ENCODE data around the gene TANGO2.

TANGO2 gene

GRCh38 chr22:20055654-20056053, 34.7 kb downstream of the TANGO2 start:
- Histone ChIP-seq H3K27ac (ENCODE audit: low read length, poor library complexity, severe bottlenecking) (no peak overlapping the region), H3K9me3 (ENCODE audit: control insufficient read depth, low read length) (no peaks in the 10 kb centered on the region), H3K23ac (ENCODE audit: low read length in 2 of 2) (no peak overlapping the region), H3K9ac (ENCODE audit: low read length) (no peak overlapping the region), H4K91ac (ENCODE audit: low read length) (no peak overlapping the region), H3K4me3 (ENCODE audit: insufficient read depth in 1 of 2, low read depth in 1 of 2, low read length in 2 of 2) (no peak overlapping the region), H3K18ac (ENCODE audit: low read depth in 1 of 2, low read length in 2 of 2) (no peak overlapping the region), H3K4me1 (ENCODE audit: control insufficient read depth, insufficient read depth, low read depth, low read length) (no peaks in the 10 kb centered on the region), H2BK120ac (ENCODE audit: low read depth, low read length) (no peak overlapping the region), H2BK5ac (ENCODE audit: low read depth, low read length, poor library complexity, severe bottlenecking) (no peak overlapping the region), H3K4me2 (ENCODE audit: low read length, poor library complexity, severe bottlenecking) (no peak overlapping the region), H3K36me3 (ENCODE audit: control insufficient read depth in 1 of 2, insufficient read depth in 2 of 2, low read depth in 1 of 2, low read length in 2 of 2) (peaks cover 69 to 77% of the 10 kb centered on the region in 2 experiments), H4K8ac (ENCODE audit: low read length) (no peak overlapping the region), H2AFZ (ENCODE audit: low read depth, low read length) (no peak overlapping the region), H2BK15ac (ENCODE audit: low read depth, poor library complexity, severe bottlenecking) (no peak overlapping the region), H3K27me3 (ENCODE audit: control insufficient read depth in 1 of 2, insufficient read depth in 1 of 2, low read length in 2 of 2) (no peaks in the 10 kb centered on the region), H2AK5ac (ENCODE audit: low read length, severe bottlenecking) (no peak overlapping the region), H3K14ac (ENCODE audit: low read length in 2 of 2) (no peak overlapping the region), H3K4ac (ENCODE audit: low read depth in 1 of 2, low read length in 2 of 2) (no peak overlapping the region), H3K79me1 (replicated peaks; ENCODE audit: low read length, poor library complexity, severe bottlenecking) (peaks cover 17% of the 10 kb centered on the region), H2BK12ac (ENCODE audit: low read length in 2 of 2) (no peak overlapping the region)
- WGBS, result 92% methylated on average over 15 of the region's 15 CpGs
- DNase-seq, result no peak

GRCh38 chr22:20056161-20056560, 35.3 kb downstream of the TANGO2 start:
- Histone ChIP-seq H3K79me1 (replicated peaks; ENCODE audit: low read length, poor library complexity, severe bottlenecking) (peaks cover 17% of the 10 kb centered on the region), H3K18ac (ENCODE audit: low read depth in 1 of 2, low read length in 2 of 2) (no peak overlapping the region), H3K9ac (ENCODE audit: low read length) (no peak overlapping the region), H3K4ac (ENCODE audit: low read depth in 1 of 2, low read length in 2 of 2) (no peak overlapping the region), H3K14ac (ENCODE audit: low read length in 2 of 2) (no peak overlapping the region), H3K23ac (ENCODE audit: low read length in 2 of 2) (no peak overlapping the region), H4K8ac (ENCODE audit: low read length) (no peak overlapping the region), H2BK120ac (ENCODE audit: low read depth, low read length) (no peak overlapping the region), H3K4me3 (ENCODE audit: insufficient read depth in 1 of 2, low read depth in 1 of 2, low read length in 2 of 2) (no peak overlapping the region), H3K9me3 (ENCODE audit: control insufficient read depth, low read length) (no peaks in the 10 kb centered on the region), H2BK12ac (ENCODE audit: low read length in 2 of 2) (no peak overlapping the region), H2BK5ac (ENCODE audit: low read depth, low read length, poor library complexity, severe bottlenecking) (no peak overlapping the region), H3K27ac (ENCODE audit: low read length, poor library complexity, severe bottlenecking) (no peak overlapping the region), H2AK5ac (ENCODE audit: low read length, severe bottlenecking) (no peak overlapping the region), H3K36me3 (ENCODE audit: control insufficient read depth in 1 of 2, insufficient read depth in 2 of 2, low read depth in 1 of 2, low read length in 2 of 2) (peaks cover 73 to 78% of the 10 kb centered on the region in 2 experiments), H2AFZ (ENCODE audit: low read depth, low read length) (no peak overlapping the region), H3K4me2 (ENCODE audit: low read length, poor library complexity, severe bottlenecking) (no peak overlapping the region), H4K91ac (ENCODE audit: low read length) (peak overlapping the region; percentile 25), H3K4me1 (ENCODE audit: control insufficient read depth, insufficient read depth, low read depth, low read length) (no peaks in the 10 kb centered on the region), H2BK15ac (ENCODE audit: low read depth, poor library complexity, severe bottlenecking) (no peak overlapping the region), H3K27me3 (ENCODE audit: control insufficient read depth in 1 of 2, insufficient read depth in 1 of 2, low read length in 2 of 2) (no peaks in the 10 kb centered on the region)
- no peak for DNase-seq
- 95% methylated on average over 10 of the region's 10 CpGs for WGBS

- H2AFZ ChIP-seq (ENCODE audit: low read depth, low read length), result no peak overlapping the region
- H3K18ac ChIP-seq (ENCODE audit: low read depth in 1 of 2, low read length in 2 of 2), result no peak overlapping the region
- no peaks in the 10 kb centered on the region for H3K9me3 ChIP-seq (ENCODE audit: control insufficient read depth, low read length)
- peaks cover 16% of the 10 kb centered on the region for H3K79me1 ChIP-seq (replicated peaks; ENCODE audit: low read length, poor library complexity, severe bottlenecking)
- peaks cover 2% of the 10 kb centered on the region for H3K4me1 ChIP-seq (ENCODE audit: control insufficient read depth, insufficient read depth, low read depth, low read length)
- no peak overlapping the region for H2BK5ac ChIP-seq (ENCODE audit: low read depth, low read length, poor library complexity, severe bottlenecking)
- no peak for DNase-seq
- H4K91ac ChIP-seq (ENCODE audit: low read length), result no peak overlapping the region
- no peak overlapping the region for H2BK15ac ChIP-seq (ENCODE audit: low read depth, poor library complexity, severe bottlenecking)
- no peaks in the 10 kb centered on the region for H3K27me3 ChIP-seq (ENCODE audit: control insufficient read depth in 1 of 2, insufficient read depth in 1 of 2, low read length in 2 of 2)
- no peak overlapping the region for H3K27ac ChIP-seq (ENCODE audit: low read length, poor library complexity, severe bottlenecking)
- H2BK12ac ChIP-seq (ENCODE audit: low read length in 2 of 2), result no peak overlapping the region
- H3K9ac ChIP-seq (ENCODE audit: low read length), result no peak overlapping the region
- no peak overlapping the region for H2AK5ac ChIP-seq (ENCODE audit: low read length, severe bottlenecking)
- H4K8ac ChIP-seq (ENCODE audit: low read length), result no peak overlapping the region
- WGBS, result 91% methylated on average over 16 of the region's 16 CpGs
- H3K4ac ChIP-seq (ENCODE audit: low read depth in 1 of 2, low read length in 2 of 2), result no peak overlapping the region
- no peak overlapping the region for H3K23ac ChIP-seq (ENCODE audit: low read length in 2 of 2)
- H3K4me3 ChIP-seq (ENCODE audit: insufficient read depth in 1 of 2, low read depth in 1 of 2, low read length in 2 of 2), result no peak overlapping the region
- H2BK120ac ChIP-seq (ENCODE audit: low read depth, low read length), result no peak overlapping the region
- H3K4me2 ChIP-seq (ENCODE audit: low read length, poor library complexity, severe bottlenecking), result no peak overlapping the region
- peaks cover 74 to 81% of the 10 kb centered on the region in 2 experiments for H3K36me3 ChIP-seq (ENCODE audit: control insufficient read depth in 1 of 2, insufficient read depth in 2 of 2, low read depth in 1 of 2, low read length in 2 of 2)
- H3K14ac ChIP-seq (ENCODE audit: low read length in 2 of 2), result no peak overlapping the region
Observed at GRCh38 chr22:20056696-20057386, 35.9 kb downstream of the TANGO2 start.

- no peak overlapping the region for H3K4me3 ChIP-seq (ENCODE audit: insufficient read depth in 1 of 2, low read depth in 1 of 2, low read length in 2 of 2)
- H3K79me1 ChIP-seq (replicated peaks; ENCODE audit: low read length, poor library complexity, severe bottlenecking), result peaks cover 13% of the 10 kb centered on the region
- H2AK5ac ChIP-seq (ENCODE audit: low read length, severe bottlenecking), result no peak overlapping the region
- no peaks in the 10 kb centered on the region for H3K9me3 ChIP-seq (ENCODE audit: control insufficient read depth, low read length)
- no peak overlapping the region for H2BK15ac ChIP-seq (ENCODE audit: low read depth, poor library complexity, severe bottlenecking)
- no peak overlapping the region for H4K8ac ChIP-seq (ENCODE audit: low read length)
- no peak overlapping the region for H2AFZ ChIP-seq (ENCODE audit: low read depth, low read length)
- no peak overlapping the region for H4K91ac ChIP-seq (ENCODE audit: low read length)
- H3K14ac ChIP-seq (ENCODE audit: low read length in 2 of 2), result no peak overlapping the region
- 100% methylated on average over 4 of the region's 13 CpGs for WGBS
- DNase-seq, result no peak
- no peak overlapping the region for H3K4ac ChIP-seq (ENCODE audit: low read depth in 1 of 2, low read length in 2 of 2)
- H3K4me1 ChIP-seq (ENCODE audit: control insufficient read depth, insufficient read depth, low read depth, low read length), result peaks cover 8% of the 10 kb centered on the region
- no peaks in the 10 kb centered on the region for H3K27me3 ChIP-seq (ENCODE audit: control insufficient read depth in 1 of 2, insufficient read depth in 1 of 2, low read length in 2 of 2)
- no peak overlapping the region for H3K23ac ChIP-seq (ENCODE audit: low read length in 2 of 2)
- no peak overlapping the region for H2BK5ac ChIP-seq (ENCODE audit: low read depth, low read length, poor library complexity, severe bottlenecking)
- H3K36me3 ChIP-seq (ENCODE audit: control insufficient read depth in 1 of 2, insufficient read depth in 2 of 2, low read depth in 1 of 2, low read length in 2 of 2), result peaks cover 74 to 80% of the 10 kb centered on the region in 2 experiments
- H3K4me2 ChIP-seq (ENCODE audit: low read length, poor library complexity, severe bottlenecking), result no peak overlapping the region
- no peak overlapping the region for H2BK12ac ChIP-seq (ENCODE audit: low read length in 2 of 2)
- H2BK120ac ChIP-seq (ENCODE audit: low read depth, low read length), result no peak overlapping the region
- no peak overlapping the region for H3K27ac ChIP-seq (ENCODE audit: low read length, poor library complexity, severe bottlenecking)
- H3K18ac ChIP-seq (ENCODE audit: low read depth in 1 of 2, low read length in 2 of 2), result no peak overlapping the region
- no peak overlapping the region for H3K9ac ChIP-seq (ENCODE audit: low read length)
Observed at GRCh38 chr22:20057596-20058268, 36.8 kb downstream of the TANGO2 start.

All from mesenchymal stem cell (in vitro differentiated cells and primary cell).